Measurements from ENCODE around the gene BSN. TPM values are rescaled to one million over a fixed set of nuclear protein-coding genes. Genes with fewer than 3 reads are reported as not detected.

BSN gene
- polyA plus RNA-seq, 1 donor (not counting 4 experiments of a cell fraction or from before 2014, with no cell fraction given): under 0.01 TPM

DNA sequence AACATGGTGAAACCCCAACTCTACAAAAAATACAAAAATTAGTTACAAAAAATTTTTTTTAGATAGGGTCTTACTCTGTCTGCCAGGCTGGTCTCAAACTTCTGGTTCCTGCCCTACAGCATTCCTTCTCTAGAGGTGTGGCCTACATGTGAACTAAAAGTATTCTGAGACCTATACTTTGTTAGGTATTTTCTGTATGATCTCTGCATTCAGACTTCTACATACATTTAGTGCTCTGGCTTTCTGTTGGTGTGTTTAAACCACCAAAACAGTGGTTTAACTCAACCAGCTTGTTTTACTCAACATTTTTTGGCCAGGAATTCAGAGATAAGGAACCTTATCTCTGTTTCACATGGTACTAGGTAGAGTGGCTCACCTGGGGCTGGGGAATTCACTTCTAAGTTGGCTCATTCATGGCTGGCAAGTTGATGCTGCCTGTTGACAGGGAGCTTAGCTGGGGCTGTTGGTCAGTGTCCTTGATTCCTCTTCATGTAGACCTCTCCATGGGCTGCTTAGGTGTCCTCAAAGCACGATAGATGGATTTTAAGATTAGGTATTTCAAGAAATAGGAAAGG is 41.4 kb upstream of the BSN start:
- DNase-seq (ENCODE audit: low read depth, low spot score) (no peak), FAIRE-seq (peak; percentile 51)
- Histone ChIP-seq H2AFZ (ENCODE audit: control insufficient read depth, low read length) (no peak overlapping the region), H4K20me1 (ENCODE audit: control insufficient read depth, extremely low read depth, insufficient read depth, low read length) (no peaks in the 10 kb centered on the region), H3K4me1 (ENCODE audit: control insufficient read depth, extremely low read depth, insufficient read depth, low read length) (no peaks in the 10 kb centered on the region), H3K36me3 (ENCODE audit: control insufficient read depth in 2 of 2, extremely low read depth in 1 of 2, insufficient read depth in 2 of 2, low read length in 2 of 2) (peaks cover 6 to 12% of the 10 kb centered on the region in 2 experiments), H3K27ac (ENCODE audit: control insufficient read depth, insufficient read depth, low read length) (no peak overlapping the region), H3K9ac (ENCODE audit: control insufficient read depth, extremely low read depth, insufficient read depth, low read length) (no peak overlapping the region), H3K9me3 (ENCODE audit: control insufficient read depth, low read depth, low read length) (no peaks in the 10 kb centered on the region), H3K4me2 (ENCODE audit: control insufficient read depth, extremely low read depth, insufficient read depth, low read depth, low read length) (no peak overlapping the region), H3K79me2 (ENCODE audit: control insufficient read depth, insufficient read depth, low read length) (no peaks in the 10 kb centered on the region), H3K9me1 (ENCODE audit: control insufficient read depth, extremely low read depth, insufficient read depth, low read length) (no peaks in the 10 kb centered on the region), H3K4me3 (ENCODE audit: control insufficient read depth in 2 of 3, extremely low read depth in 1 of 3, insufficient read depth in 2 of 3, low read depth in 1 of 3, low read length in 3 of 3) (no peak overlapping the region), H3K27me3 (ENCODE audit: control insufficient read depth, extremely low read depth, insufficient read depth, low read length) (no peaks in the 10 kb centered on the region)
- dilution Hi-C loops (cut with MboI; ENCODE audit: extremely low pct_ligation_motif_present, low sequenced_read_pairs): no loop called here
- TF ChIP-seq, protein P1, sequence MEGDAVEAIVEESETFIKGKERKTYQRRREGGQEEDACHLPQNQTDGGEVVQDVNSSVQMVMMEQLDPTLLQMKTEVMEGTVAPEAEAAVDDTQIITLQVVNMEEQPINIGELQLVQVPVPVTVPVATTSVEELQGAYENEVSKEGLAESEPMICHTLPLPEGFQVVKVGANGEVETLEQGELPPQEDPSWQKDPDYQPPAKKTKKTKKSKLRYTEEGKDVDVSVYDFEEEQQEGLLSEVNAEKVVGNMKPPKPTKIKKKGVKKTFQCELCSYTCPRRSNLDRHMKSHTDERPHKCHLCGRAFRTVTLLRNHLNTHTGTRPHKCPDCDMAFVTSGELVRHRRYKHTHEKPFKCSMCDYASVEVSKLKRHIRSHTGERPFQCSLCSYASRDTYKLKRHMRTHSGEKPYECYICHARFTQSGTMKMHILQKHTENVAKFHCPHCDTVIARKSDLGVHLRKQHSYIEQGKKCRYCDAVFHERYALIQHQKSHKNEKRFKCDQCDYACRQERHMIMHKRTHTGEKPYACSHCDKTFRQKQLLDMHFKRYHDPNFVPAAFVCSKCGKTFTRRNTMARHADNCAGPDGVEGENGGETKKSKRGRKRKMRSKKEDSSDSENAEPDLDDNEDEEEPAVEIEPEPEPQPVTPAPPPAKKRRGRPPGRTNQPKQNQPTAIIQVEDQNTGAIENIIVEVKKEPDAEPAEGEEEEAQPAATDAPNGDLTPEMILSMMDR (optimal IDR thresholded peaks at IDR 0.05 in 1 of 3, IDR thresholded peaks at IDR 0.05 in 1 of 3, conservative IDR thresholded peaks at IDR 0.05 in 1 of 3; ENCODE audit: extremely low read depth in 1 of 3, insufficient read depth in 2 of 3, low read length in 3 of 3): no peak
- TF ChIP-seq EZH2 (IDR thresholded peaks at IDR 0.05; ENCODE audit: low read length): no peak

DNA sequence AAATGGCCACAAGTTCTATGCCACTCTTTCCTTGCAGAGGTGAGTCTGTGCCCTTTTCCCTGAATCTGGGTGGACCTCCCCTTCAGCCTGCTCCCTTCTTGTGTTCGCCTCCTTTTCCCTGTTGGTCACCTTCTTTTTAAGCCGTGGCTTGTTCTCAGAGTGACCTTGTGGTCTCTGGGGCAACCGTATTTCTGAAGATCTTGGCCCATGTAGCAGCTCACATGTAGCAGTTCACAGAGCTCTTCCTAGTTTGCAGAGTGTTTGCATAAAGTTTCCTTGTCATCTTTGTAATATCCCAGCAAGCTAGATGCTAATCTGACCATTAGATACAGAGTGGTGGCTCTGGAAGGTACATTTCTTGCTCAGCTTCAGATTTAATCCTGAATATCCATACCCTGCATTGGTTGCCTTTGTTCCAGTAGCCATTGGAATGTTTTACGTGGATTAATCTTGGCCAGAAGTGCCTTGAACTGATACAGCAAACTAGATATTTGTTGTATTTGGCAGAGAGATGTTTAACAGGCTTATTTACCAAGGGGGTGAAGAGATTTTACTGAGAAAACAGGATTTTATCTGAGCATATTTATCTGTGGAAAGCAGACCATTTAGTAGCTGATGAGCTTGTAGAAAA is 40.7 kb upstream of the BSN start:
- H3K9ac ChIP-seq (ENCODE audit: control insufficient read depth, extremely low read depth, insufficient read depth, low read length): no peak overlapping the region
- H3K4me1 ChIP-seq (ENCODE audit: control insufficient read depth, extremely low read depth, insufficient read depth, low read length): no peaks in the 10 kb centered on the region
- H3K27me3 ChIP-seq (ENCODE audit: control insufficient read depth, extremely low read depth, insufficient read depth, low read length): no peaks in the 10 kb centered on the region
- H3K27ac ChIP-seq (ENCODE audit: control insufficient read depth, insufficient read depth, low read length): no peak overlapping the region
- H3K4me3 ChIP-seq (ENCODE audit: control insufficient read depth in 2 of 3, extremely low read depth in 1 of 3, insufficient read depth in 2 of 3, low read depth in 1 of 3, low read length in 3 of 3): no peak overlapping the region
- no peaks in the 10 kb centered on the region for H3K9me3 ChIP-seq (ENCODE audit: control insufficient read depth, low read depth, low read length)
- TF ChIP-seq EZH2 (IDR thresholded peaks at IDR 0.05; ENCODE audit: low read length): no peak
- TF ChIP-seq, protein P1 (optimal IDR thresholded peaks at IDR 0.05 in 1 of 3, IDR thresholded peaks at IDR 0.05 in 1 of 3, conservative IDR thresholded peaks at IDR 0.05 in 1 of 3; ENCODE audit: extremely low read depth in 1 of 3, insufficient read depth in 2 of 3, low read length in 3 of 3): no peak
- FAIRE-seq (no peak), DNase-seq (ENCODE audit: low read depth, low spot score) (no peak)
- peaks cover 8 to 16% of the 10 kb centered on the region in 2 experiments for H3K36me3 ChIP-seq (ENCODE audit: control insufficient read depth in 2 of 2, extremely low read depth in 1 of 2, insufficient read depth in 2 of 2, low read length in 2 of 2)
- dilution Hi-C loops (cut with MboI; ENCODE audit: extremely low pct_ligation_motif_present, low sequenced_read_pairs): no loop called here
- H2AFZ ChIP-seq (ENCODE audit: control insufficient read depth, low read length): no peak overlapping the region
- H3K4me2 ChIP-seq (ENCODE audit: control insufficient read depth, extremely low read depth, insufficient read depth, low read depth, low read length): no peak overlapping the region
- H3K9me1 ChIP-seq (ENCODE audit: control insufficient read depth, extremely low read depth, insufficient read depth, low read length): no peaks in the 10 kb centered on the region
- no peaks in the 10 kb centered on the region for H4K20me1 ChIP-seq (ENCODE audit: control insufficient read depth, extremely low read depth, insufficient read depth, low read length)
- H3K79me2 ChIP-seq (ENCODE audit: control insufficient read depth, insufficient read depth, low read length): no peaks in the 10 kb centered on the region
